ENCODE results near the gene HOXA9.

HOXA9 gene

DNA sequence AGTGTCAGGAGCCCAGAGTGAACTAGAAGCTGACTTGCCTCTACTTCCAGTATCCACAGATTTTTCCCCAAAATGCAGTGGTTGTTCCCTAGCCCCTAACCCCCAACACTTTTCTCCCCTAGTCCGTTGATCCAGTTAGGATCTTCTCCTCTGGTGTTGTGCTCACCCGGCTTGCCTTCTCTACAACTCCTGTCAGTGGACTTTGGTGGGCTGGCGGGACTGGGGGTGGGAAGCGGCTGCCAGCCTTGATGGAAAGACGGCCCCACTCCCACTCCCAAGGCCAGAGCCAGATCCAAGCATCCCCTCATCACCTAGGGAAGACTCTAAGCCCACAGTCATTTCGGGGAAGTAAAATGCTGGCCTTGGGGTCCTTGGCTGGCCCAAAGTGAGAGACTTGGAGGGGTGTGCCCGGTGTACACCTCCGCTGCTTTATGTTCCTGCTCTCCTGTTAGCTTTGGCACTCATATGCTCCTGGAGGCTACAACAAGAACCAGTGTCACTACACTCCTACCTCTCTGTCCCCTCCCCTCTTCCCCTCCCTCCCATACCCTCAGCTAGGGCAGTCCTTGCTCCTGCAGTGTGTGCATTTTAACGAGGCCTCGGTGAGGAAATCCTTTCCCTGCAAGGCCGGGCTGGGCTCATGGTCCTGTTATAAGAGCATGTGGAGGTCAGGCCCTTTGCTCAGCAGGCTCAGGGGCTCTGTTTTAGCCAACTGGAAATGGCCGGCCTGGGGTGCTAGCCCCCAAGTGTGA, 9.7 kb upstream of the HOXA9 start:
- ATAC-seq, result no peak
- TF ChIP-seq OSR1 (CRISPR knock-in tag; IDR thresholded peaks at IDR 0.05), result no peak
- no peak for TF ChIP-seq ZNF565 (CRISPR knock-in tag; conservative IDR thresholded peaks at IDR 0.05; ENCODE audit: low read depth)
- TF ChIP-seq, protein P1, sequence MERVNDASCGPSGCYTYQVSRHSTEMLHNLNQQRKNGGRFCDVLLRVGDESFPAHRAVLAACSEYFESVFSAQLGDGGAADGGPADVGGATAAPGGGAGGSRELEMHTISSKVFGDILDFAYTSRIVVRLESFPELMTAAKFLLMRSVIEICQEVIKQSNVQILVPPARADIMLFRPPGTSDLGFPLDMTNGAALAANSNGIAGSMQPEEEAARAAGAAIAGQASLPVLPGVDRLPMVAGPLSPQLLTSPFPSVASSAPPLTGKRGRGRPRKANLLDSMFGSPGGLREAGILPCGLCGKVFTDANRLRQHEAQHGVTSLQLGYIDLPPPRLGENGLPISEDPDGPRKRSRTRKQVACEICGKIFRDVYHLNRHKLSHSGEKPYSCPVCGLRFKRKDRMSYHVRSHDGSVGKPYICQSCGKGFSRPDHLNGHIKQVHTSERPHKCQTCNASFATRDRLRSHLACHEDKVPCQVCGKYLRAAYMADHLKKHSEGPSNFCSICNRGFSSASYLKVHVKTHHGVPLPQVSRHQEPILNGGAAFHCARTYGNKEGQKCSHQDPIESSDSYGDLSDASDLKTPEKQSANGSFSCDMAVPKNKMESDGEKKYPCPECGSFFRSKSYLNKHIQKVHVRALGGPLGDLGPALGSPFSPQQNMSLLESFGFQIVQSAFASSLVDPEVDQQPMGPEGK (CRISPR knock-in tag; IDR thresholded peaks at IDR 0.05; ENCODE audit: borderline replicate concordance), result no peak
- TF ChIP-seq ZNF70 (CRISPR knock-in tag; IDR thresholded peaks at IDR 0.05), result no peak
- no peak for TF ChIP-seq RARB (CRISPR knock-in tag; IDR thresholded peaks at IDR 0.05)
- no peak for TF ChIP-seq CSDC2 (CRISPR knock-in tag; IDR thresholded peaks at IDR 0.05)
- no peak for TF ChIP-seq ESRRG (CRISPR knock-in tag; IDR thresholded peaks at IDR 0.05)
- TF ChIP-seq, protein P2, sequence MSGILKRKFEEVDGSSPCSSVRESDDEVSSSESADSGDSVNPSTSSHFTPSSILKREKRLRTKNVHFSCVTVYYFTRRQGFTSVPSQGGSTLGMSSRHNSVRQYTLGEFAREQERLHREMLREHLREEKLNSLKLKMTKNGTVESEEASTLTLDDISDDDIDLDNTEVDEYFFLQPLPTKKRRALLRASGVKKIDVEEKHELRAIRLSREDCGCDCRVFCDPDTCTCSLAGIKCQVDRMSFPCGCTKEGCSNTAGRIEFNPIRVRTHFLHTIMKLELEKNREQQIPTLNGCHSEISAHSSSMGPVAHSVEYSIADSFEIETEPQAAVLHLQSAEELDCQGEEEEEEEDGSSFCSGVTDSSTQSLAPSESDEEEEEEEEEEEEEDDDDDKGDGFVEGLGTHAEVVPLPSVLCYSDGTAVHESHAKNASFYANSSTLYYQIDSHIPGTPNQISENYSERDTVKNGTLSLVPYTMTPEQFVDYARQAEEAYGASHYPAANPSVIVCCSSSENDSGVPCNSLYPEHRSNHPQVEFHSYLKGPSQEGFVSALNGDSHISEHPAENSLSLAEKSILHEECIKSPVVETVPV (CRISPR knock-in tag; IDR thresholded peaks at IDR 0.05), result no peak
- TF ChIP-seq, protein P3, sequence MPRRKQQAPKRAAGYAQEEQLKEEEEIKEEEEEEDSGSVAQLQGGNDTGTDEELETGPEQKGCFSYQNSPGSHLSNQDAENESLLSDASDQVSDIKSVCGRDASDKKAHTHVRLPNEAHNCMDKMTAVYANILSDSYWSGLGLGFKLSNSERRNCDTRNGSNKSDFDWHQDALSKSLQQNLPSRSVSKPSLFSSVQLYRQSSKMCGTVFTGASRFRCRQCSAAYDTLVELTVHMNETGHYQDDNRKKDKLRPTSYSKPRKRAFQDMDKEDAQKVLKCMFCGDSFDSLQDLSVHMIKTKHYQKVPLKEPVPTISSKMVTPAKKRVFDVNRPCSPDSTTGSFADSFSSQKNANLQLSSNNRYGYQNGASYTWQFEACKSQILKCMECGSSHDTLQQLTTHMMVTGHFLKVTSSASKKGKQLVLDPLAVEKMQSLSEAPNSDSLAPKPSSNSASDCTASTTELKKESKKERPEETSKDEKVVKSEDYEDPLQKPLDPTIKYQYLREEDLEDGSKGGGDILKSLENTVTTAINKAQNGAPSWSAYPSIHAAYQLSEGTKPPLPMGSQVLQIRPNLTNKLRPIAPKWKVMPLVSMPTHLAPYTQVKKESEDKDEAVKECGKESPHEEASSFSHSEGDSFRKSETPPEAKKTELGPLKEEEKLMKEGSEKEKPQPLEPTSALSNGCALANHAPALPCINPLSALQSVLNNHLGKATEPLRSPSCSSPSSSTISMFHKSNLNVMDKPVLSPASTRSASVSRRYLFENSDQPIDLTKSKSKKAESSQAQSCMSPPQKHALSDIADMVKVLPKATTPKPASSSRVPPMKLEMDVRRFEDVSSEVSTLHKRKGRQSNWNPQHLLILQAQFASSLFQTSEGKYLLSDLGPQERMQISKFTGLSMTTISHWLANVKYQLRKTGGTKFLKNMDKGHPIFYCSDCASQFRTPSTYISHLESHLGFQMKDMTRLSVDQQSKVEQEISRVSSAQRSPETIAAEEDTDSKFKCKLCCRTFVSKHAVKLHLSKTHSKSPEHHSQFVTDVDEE (CRISPR knock-in tag; IDR thresholded peaks at IDR 0.05), result no peak
- no peak for TF ChIP-seq ZFP3 (CRISPR knock-in tag; IDR thresholded peaks at IDR 0.05)
- no peak for TF ChIP-seq TOX (CRISPR knock-in tag; IDR thresholded peaks at IDR 0.05; ENCODE audit: borderline replicate concordance)
- TF ChIP-seq, protein P4, sequence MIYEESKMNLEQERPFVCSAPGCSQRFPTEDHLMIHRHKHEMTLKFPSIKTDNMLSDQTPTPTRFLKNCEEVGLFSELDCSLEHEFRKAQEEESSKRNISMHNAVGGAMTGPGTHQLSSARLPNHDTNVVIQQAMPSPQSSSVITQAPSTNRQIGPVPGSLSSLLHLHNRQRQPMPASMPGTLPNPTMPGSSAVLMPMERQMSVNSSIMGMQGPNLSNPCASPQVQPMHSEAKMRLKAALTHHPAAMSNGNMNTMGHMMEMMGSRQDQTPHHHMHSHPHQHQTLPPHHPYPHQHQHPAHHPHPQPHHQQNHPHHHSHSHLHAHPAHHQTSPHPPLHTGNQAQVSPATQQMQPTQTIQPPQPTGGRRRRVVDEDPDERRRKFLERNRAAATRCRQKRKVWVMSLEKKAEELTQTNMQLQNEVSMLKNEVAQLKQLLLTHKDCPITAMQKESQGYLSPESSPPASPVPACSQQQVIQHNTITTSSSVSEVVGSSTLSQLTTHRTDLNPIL (CRISPR knock-in tag; IDR thresholded peaks at IDR 0.05; ENCODE audit: low read depth), result no peak
- TF ChIP-seq ISL1 (CRISPR knock-in tag; IDR thresholded peaks at IDR 0.05), result no peak
- TF ChIP-seq BACH2 (CRISPR knock-in tag; IDR thresholded peaks at IDR 0.05; ENCODE audit: borderline replicate concordance), result no peak
- no peak for TF ChIP-seq TCF4 (CRISPR knock-in tag; IDR thresholded peaks at IDR 0.05; ENCODE audit: borderline replicate concordance)
- TF ChIP-seq ZNF8 (CRISPR knock-in tag; IDR thresholded peaks at IDR 0.05), result no peak
- TF ChIP-seq ZFP30 (CRISPR knock-in tag; IDR thresholded peaks at IDR 0.05), result no peak
- TF ChIP-seq, protein P5, sequence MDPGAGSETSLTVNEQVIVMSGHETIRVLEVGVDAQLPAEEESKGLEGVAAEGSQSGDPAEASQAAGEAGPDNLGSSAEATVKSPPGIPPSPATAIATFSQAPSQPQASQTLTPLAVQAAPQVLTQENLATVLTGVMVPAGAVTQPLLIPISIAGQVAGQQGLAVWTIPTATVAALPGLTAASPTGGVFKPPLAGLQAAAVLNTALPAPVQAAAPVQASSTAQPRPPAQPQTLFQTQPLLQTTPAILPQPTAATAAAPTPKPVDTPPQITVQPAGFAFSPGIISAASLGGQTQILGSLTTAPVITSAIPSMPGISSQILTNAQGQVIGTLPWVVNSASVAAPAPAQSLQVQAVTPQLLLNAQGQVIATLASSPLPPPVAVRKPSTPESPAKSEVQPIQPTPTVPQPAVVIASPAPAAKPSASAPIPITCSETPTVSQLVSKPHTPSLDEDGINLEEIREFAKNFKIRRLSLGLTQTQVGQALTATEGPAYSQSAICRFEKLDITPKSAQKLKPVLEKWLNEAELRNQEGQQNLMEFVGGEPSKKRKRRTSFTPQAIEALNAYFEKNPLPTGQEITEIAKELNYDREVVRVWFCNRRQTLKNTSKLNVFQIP (CRISPR knock-in tag; IDR thresholded peaks at IDR 0.05; ENCODE audit: borderline replicate concordance, low read depth), result no peak
- TF ChIP-seq SNAI2 (CRISPR knock-in tag; IDR thresholded peaks at IDR 0.05), result no peak

DNA sequence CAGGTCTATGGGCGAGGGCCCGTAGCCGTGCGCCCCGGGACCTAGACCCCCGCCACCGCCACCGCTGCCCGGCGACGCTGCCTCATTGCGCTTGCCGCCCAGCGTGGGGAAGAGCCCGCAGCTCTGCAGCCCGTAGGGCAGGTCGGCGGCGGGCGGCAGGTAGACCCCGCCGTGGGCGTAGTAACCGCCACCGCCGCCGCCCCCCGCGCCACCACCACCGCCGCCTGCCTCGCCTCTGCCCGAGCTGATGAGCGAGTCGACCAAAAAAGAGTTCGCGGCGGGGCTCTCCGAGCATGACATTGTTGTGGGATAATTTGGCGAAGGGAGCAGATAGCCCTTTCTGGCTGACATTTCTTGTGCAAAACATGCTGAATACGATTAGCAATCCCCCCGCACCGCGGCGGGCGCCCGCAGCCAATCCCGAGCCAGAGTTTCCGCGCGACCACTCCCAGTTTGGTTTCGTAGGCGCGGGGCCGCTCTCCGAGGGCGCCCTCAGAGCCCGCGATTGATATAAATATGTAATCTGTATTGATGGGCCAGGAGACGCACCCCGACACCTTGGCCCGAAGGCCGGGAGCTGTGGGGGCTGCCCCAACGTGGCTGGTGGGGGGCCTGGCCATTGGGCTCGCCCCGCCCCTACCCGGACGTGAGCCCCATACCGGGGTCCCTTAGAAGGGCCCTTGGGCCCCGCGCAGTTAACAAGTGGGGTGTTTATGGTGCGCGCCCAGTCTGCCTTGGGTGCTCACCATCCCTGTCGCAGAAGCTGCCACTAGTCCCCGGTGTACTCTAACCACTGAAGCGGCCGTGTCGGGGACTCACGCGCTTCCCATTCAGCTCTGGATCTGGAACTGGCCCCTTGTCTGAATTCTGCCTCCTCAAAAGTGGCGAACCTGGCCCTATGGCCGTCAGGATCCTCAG, 8.9 kb upstream of the HOXA9 start, which contains the start of gene HOXA10:
TSS of gene HOXA10 (minus strand) at position 365 of the 918 bp plus-strand sequence. CDS start at position 351, 14 bp downstream.
- TF ChIP-seq ZFP3 (CRISPR knock-in tag; IDR thresholded peaks at IDR 0.05) (no peak), ARNTL (CRISPR knock-in tag; IDR thresholded peaks at IDR 0.05; ENCODE audit: borderline replicate concordance, low read depth) (no peak), TOX (CRISPR knock-in tag; IDR thresholded peaks at IDR 0.05; ENCODE audit: borderline replicate concordance) (no peak), RARB (CRISPR knock-in tag; IDR thresholded peaks at IDR 0.05) (no peak), SNAI2 (CRISPR knock-in tag; IDR thresholded peaks at IDR 0.05) (no peak), GLIS3 (CRISPR knock-in tag; IDR thresholded peaks at IDR 0.05) (no peak), TCF4 (CRISPR knock-in tag; IDR thresholded peaks at IDR 0.05; ENCODE audit: borderline replicate concordance) (no peak), OSR1 (CRISPR knock-in tag; IDR thresholded peaks at IDR 0.05) (no peak), ISL1 (CRISPR knock-in tag; IDR thresholded peaks at IDR 0.05) (no peak), PPARA (CRISPR knock-in tag; IDR thresholded peaks at IDR 0.05; ENCODE audit: borderline replicate concordance) (no peak), ZFP30 (CRISPR knock-in tag; IDR thresholded peaks at IDR 0.05) (no peak)
- TF ChIP-seq, protein P1 (CRISPR knock-in tag; IDR thresholded peaks at IDR 0.05; ENCODE audit: borderline replicate concordance), result no peak
- TF ChIP-seq, protein P4 (CRISPR knock-in tag; IDR thresholded peaks at IDR 0.05; ENCODE audit: low read depth), result no peak
- no peak for ATAC-seq
